Gastroesophageal sphincter (tissue), 4 donors: ENCODE measurements around the gene CDC5L. TPM values are rescaled to one million over a fixed set of nuclear protein-coding genes. Genes with fewer than 3 reads are reported as not detected.

ENCODE experiments used
- ATAC-seq: fragments of 150-250 bp; one replicate; pipeline ENCODE4 v1.9.1; 2016; ENCODE audit warnings: mild to moderate bottlenecking, moderate library complexity
- H3K27ac ChIP-seq, 4 donors: fragments of 200-600 bp; sonication (generic) in 3 of 4; 1 replicate in 3 of 4; 2 replicates in 1 of 4; pipeline ENCODE4 v1.5.1; 2016 to 2019
- H3K27me3 ChIP-seq: fragments of 200-600 bp; sonication (generic); one replicate; pipeline ENCODE4 v1.5.1; 2019
- H3K36me3 ChIP-seq, 2 donors: fragments of 200-600 bp; sonication (generic); one replicate each; pipeline ENCODE4 v1.5.1; 2019; ENCODE audit warnings: control low read depth in 1 of 2
- H3K4me1 ChIP-seq, 3 donors: fragments of 200-600 bp; sonication (generic); 1 replicate in 2 of 3; 2 replicates in 1 of 3; pipeline ENCODE4 v1.5.1; 2016 to 2019; ENCODE audit warnings: control low read depth in 2 of 3
- H3K4me3 ChIP-seq, 2 donors: fragments of 200-600 bp; sonication (generic); one replicate each; pipeline ENCODE4 v1.5.1; 2019; ENCODE audit warnings: mild to moderate bottlenecking in 1 of 2, moderate library complexity in 1 of 2
- H3K9me3 ChIP-seq, 3 donors: fragments of 200-600 bp; sonication (generic); one replicate each; pipeline ENCODE4 v1.5.1; 2017 to 2019; ENCODE audit warnings: control low read depth in 2 of 3
- CTCF ChIP-seq, 4 experiments: fragments of 200-600 bp in 2 of 4; fragments of 450-650 bp in 2 of 4; sonication (generic) in 1 of 4; IDR thresholded peaks; one replicate each; pipeline ENCODE4 v1.5.1; 2017 to 2019; ENCODE audit warnings: antibody characterized with exemption in 4 of 4, mild to moderate bottlenecking in 2 of 4, moderate library complexity in 2 of 4
- EP300 ChIP-seq: sonication (generic); formaldehyde crosslinking; IDR thresholded peaks from one replicate; pipeline ENCODE4 v1.6.1; 2017; ENCODE audit warnings: antibody characterized with exemption, mild to moderate bottlenecking
- POLR2A ChIP-seq, 2 donors: fragments of 450-650 bp; IDR thresholded peaks; one replicate each; pipeline ENCODE4 v1.6.1; 2017; ENCODE audit warnings: antibody characterized with exemption in 2 of 2, mild to moderate bottlenecking in 2 of 2, moderate library complexity in 1 of 2
- POLR2AphosphoS5 ChIP-seq: sonication (generic); formaldehyde crosslinking; IDR thresholded peaks from one replicate; pipeline ENCODE4 v1.6.1; 2017; ENCODE audit warnings: antibody characterized with exemption
- WGBS, 2 donors: methylation state at CpG; one replicate each; pipeline ENCODE4 v1.1.5; 2018; ENCODE audit warnings: low coverage in 1 of 2; 5-methylcytosine and 5-hydroxymethylcytosine counted together
- total RNA-seq, 4 donors: library from RNA; depleted of rRNA; stranded (reverse); fragments of >200 nt; gene quantifications; one replicate each; pipeline ENCODE4 v1.1.0, GENCODE V29; 2016

Gene CDC5L
- total RNA-seq, 4 donors from 2014 or later, result 23.3 to 32.1 (median 28.5) TPM

DNA sequence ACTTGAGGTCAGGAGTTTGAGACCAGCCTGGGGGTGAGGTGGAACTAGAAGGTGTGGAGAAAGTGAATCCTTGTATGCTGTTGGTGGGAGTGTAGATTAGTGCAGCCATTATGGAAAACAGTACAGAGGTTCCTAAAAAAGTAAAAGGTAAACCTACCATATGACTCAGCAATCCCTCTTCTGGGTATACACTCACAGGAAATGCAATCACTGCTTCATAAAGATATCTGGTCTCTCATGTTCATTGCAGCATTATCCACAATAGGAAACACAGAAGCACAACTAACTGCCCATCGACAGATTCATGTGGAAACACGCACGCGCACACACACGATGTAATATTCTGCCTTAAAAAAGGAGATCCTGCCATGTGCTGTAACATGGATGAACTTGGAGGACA lies 66.7 kb downstream of the CDC5L start:
- Histone ChIP-seq H3K4me3 (no peak overlapping the region), H3K27me3 (no peaks in the 10 kb centered on the region), H3K4me1 (peaks cover 0 to 20% (median 3%) of the 10 kb centered on the region in 3 donors), H3K36me3 (peaks cover 0 to 2% of the 10 kb centered on the region in 2 donors), H3K9me3 (no peaks in the 10 kb centered on the region), H3K27ac (no peak overlapping the region)
- TF ChIP-seq EP300, result no peak
- TF ChIP-seq CTCF (IDR thresholded peaks at IDR 0.05), result no peak
- TF ChIP-seq POLR2AphosphoS5, result no peak
- TF ChIP-seq POLR2A (IDR thresholded peaks at IDR 0.05), result no peak
- no peak for ATAC-seq
- 87% methylated on average over 5 of the region's 5 CpGs; no CpG with 5 or more reads in 1 of the 2 donors for WGBS, 2 donors

- Histone ChIP-seq H3K27ac (no peak overlapping the region), H3K27me3 (no peaks in the 10 kb centered on the region), H3K4me3 (no peak overlapping the region), H3K36me3 (no peaks in the 10 kb centered on the region), H3K9me3 (no peaks in the 10 kb centered on the region), H3K4me1 (peaks cover 0 to 20% (median 3%) of the 10 kb centered on the region in 3 donors)
- ATAC-seq, result peak; percentile 65
- TF ChIP-seq CTCF (IDR thresholded peaks at IDR 0.05) (peak; percentile 68 to 83 (median 76)), EP300 (no peak), POLR2AphosphoS5 (no peak)
- 17 to 29% methylated on average over 12 to 16 of the region's 16 CpGs for WGBS, 2 donors
These were observed 68.8 kb downstream of the CDC5L start for GRCh38 chr6:44456070-44456965.

- no peak for ATAC-seq
- no peaks in the 10 kb centered on the region for H3K9me3 ChIP-seq
- H3K4me3 ChIP-seq, result no peak overlapping the region
- WGBS, 2 donors, result 86 to 100% methylated on average over 3 to 5 of the region's 5 CpGs
- H3K27ac ChIP-seq, result no peak overlapping the region
- no peaks in the 10 kb centered on the region for H3K27me3 ChIP-seq
- H3K4me1 ChIP-seq, result peaks cover 0 to 18% (median 3%) of the 10 kb centered on the region in 3 donors
- TF ChIP-seq POLR2AphosphoS5 (no peak), POLR2A (IDR thresholded peaks at IDR 0.05) (no peak), EP300 (no peak)
- H3K36me3 ChIP-seq, result no peaks in the 10 kb centered on the region
These were observed 69.4 kb downstream of the CDC5L start for GRCh38 chr6:44456966-44457292.

DNA sequence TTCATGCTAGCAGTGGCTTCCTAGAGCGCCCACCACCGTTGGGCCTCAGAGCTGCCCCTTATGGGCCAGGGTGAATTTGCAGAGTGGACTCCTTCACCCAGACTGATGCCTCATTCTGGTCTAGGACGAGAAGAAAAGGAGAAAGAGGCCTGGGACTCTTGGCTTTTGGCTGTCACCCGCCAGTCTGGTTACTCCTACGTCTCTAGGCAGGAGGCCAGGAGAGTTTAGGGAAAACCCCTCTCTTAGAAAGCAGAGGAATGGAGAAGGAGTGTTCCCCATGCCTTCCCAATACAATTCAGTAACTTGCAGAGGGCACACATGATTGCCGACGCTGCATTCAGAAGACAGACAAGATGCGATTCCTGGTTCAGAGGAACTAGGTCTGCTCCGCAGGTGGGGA lies 70.1 kb downstream of the CDC5L start:
- peaks cover 0 to 11% (median under 1%) of the 10 kb centered on the region in 3 donors for H3K4me1 ChIP-seq
- TF ChIP-seq CTCF (IDR thresholded peaks at IDR 0.05) (no peak), POLR2AphosphoS5 (no peak), EP300 (no peak), POLR2A (IDR thresholded peaks at IDR 0.05) (no peak)
- ATAC-seq, result no peak
- no peaks in the 10 kb centered on the region for H3K36me3 ChIP-seq
- H3K9me3 ChIP-seq, result no peaks in the 10 kb centered on the region
- no peak overlapping the region for H3K27ac ChIP-seq
- H3K4me3 ChIP-seq, result no peak overlapping the region
- WGBS, 2 donors, result 74 to 77% methylated on average over 3 to 7 of the region's 9 CpGs
- H3K27me3 ChIP-seq, result no peaks in the 10 kb centered on the region

DNA sequence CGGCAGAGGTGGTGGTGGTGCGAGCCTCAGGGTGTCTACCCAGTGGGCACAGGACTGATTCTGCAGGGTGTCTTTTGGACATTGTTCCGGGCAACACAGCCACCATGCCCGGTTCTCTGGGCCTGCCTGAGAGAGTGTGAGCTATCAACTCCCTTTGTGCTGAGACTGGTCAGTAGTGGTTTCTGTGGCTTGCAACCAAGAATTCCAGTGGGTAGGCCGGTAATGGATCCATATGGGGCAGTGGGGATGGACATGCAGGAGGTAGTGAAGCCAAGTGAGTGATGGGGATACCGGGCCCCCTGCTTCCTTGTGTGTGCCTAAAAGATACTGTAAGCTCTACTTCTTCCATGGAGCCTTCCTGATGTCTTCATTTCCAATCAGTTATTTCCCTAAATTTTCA lies 71.0 kb downstream of the CDC5L start:
- Histone ChIP-seq H3K27me3 (no peaks in the 10 kb centered on the region), H3K36me3 (no peaks in the 10 kb centered on the region), H3K9me3 (no peaks in the 10 kb centered on the region), H3K27ac (no peak overlapping the region), H3K4me3 (no peak overlapping the region), H3K4me1 (peaks cover 0 to 9% (median 0%) of the 10 kb centered on the region in 3 donors)
- TF ChIP-seq EP300 (no peak), POLR2A (IDR thresholded peaks at IDR 0.05) (no peak), CTCF (IDR thresholded peaks at IDR 0.05) (no peak)
- no peak for ATAC-seq
- 94 to 100% methylated on average over 1 to 2 of the region's 6 CpGs for WGBS, 2 donors
